ENCODE results near the gene SFMBT1.

The SFMBT1 gene

GRCh38 chr3:53045518-53046170 lies at the start of gene SFMBT1:
TSS of gene SFMBT1 (minus strand) at chr3:53046073. CDS start at chr3:52969128, 76,945 bp downstream.
- TF ChIP-seq EZH2 (IDR thresholded peaks at IDR 0.05; ENCODE audit: borderline replicate concordance, low read depth, low read length, severe bottlenecking) (no peak), CTCF (IDR thresholded peaks at IDR 0.05; ENCODE audit: borderline replicate concordance, extremely low read depth, low read length, poor library complexity, severe bottlenecking) (no peak)
- H3K4me1 ChIP-seq (ENCODE audit: insufficient read depth, low read length), result peaks cover 36% of the 10 kb centered on the region

GRCh38 chr3:53092942-53093341 lies 47.1 kb upstream of the SFMBT1 start:
- H3K79me2 ChIP-seq (ENCODE audit: insufficient read depth, low read length), result no peaks in the 10 kb centered on the region
- no peaks in the 10 kb centered on the region for H3K4me1 ChIP-seq (ENCODE audit: insufficient read depth, low read length)
- no peak for DNase-seq
- no peak for ATAC-seq (ENCODE audit: insufficient read depth, low read depth)
- H3K4me3 ChIP-seq (ENCODE audit: low read depth in 1 of 2, low read length in 2 of 2), result no peak overlapping the region
- no peak overlapping the region for H3K9ac ChIP-seq (ENCODE audit: low read depth, low read length)
- H3K36me3 ChIP-seq (ENCODE audit: insufficient read depth, low read length), result peaks cover 66% of the 10 kb centered on the region
- no peaks in the 10 kb centered on the region for H3K9me3 ChIP-seq (ENCODE audit: insufficient read depth, low read length, severe bottlenecking)
- TF ChIP-seq CTCF (IDR thresholded peaks at IDR 0.05; ENCODE audit: borderline replicate concordance, extremely low read depth, low read length, poor library complexity, severe bottlenecking) (no peak), EZH2 (IDR thresholded peaks at IDR 0.05; ENCODE audit: borderline replicate concordance, low read depth, low read length, severe bottlenecking) (no peak)
- no peak overlapping the region for H3K4me2 ChIP-seq (ENCODE audit: insufficient read depth, low read length)
- H3K27me3 ChIP-seq (ENCODE audit: insufficient read depth, low read length, poor library complexity), result no peaks in the 10 kb centered on the region
- H2AFZ ChIP-seq (ENCODE audit: low read depth, low read length), result no peak overlapping the region
- H3K27ac ChIP-seq (ENCODE audit: low read length), result no peak overlapping the region
- H4K20me1 ChIP-seq (ENCODE audit: insufficient read depth, low read length), result peaks cover 5% of the 10 kb centered on the region

More at GRCh38 chr3:53045518-53046170, at the start of gene SFMBT1:
- Histone ChIP-seq H3K27ac (ENCODE audit: low read length) (peak within 1 kb of the TSS; percentile 95), H3K9ac (ENCODE audit: low read depth, low read length) (peak within 1 kb of the TSS; percentile 100), H3K9me3 (ENCODE audit: insufficient read depth, low read length, severe bottlenecking) (no peaks in the 10 kb centered on the region), H3K4me2 (ENCODE audit: insufficient read depth, low read length) (peak within 1 kb of the TSS; percentile 71), H3K4me3 (ENCODE audit: low read depth in 1 of 2, low read length in 2 of 2) (peak within 1 kb of the TSS; percentile 61 to 82; a peak in 3 of 4 replicates), H3K36me3 (ENCODE audit: insufficient read depth, low read length) (no peaks in the 10 kb centered on the region; the same call in 1 of the 2 replicates), H2AFZ (ENCODE audit: low read depth, low read length) (peak within 1 kb of the TSS; percentile 90), H3K27me3 (ENCODE audit: insufficient read depth, low read length, poor library complexity) (no peaks in the 10 kb centered on the region), H4K20me1 (ENCODE audit: insufficient read depth, low read length) (peaks cover 13% of the 10 kb centered on the region; the same call in 1 of the 2 replicates), H3K79me2 (ENCODE audit: insufficient read depth, low read length) (peaks cover 50% of the 10 kb centered on the region)
- DNase-seq (peak; percentile 82), ATAC-seq (ENCODE audit: insufficient read depth, low read depth) (peak; percentile 76)

GRCh38 chr3:53092216-53092615 lies 46.3 kb upstream of the SFMBT1 start:
- no peak overlapping the region for H3K27ac ChIP-seq (ENCODE audit: low read length)
- DNase-seq (no peak), ATAC-seq (ENCODE audit: insufficient read depth, low read depth) (no peak)
- no peak overlapping the region for H3K4me3 ChIP-seq (ENCODE audit: low read depth in 1 of 2, low read length in 2 of 2)
- H3K4me2 ChIP-seq (ENCODE audit: insufficient read depth, low read length), result no peak overlapping the region
- no peaks in the 10 kb centered on the region for H3K4me1 ChIP-seq (ENCODE audit: insufficient read depth, low read length)
- peaks cover 5% of the 10 kb centered on the region for H4K20me1 ChIP-seq (ENCODE audit: insufficient read depth, low read length)
- H3K79me2 ChIP-seq (ENCODE audit: insufficient read depth, low read length), result no peaks in the 10 kb centered on the region
- TF ChIP-seq EZH2 (IDR thresholded peaks at IDR 0.05; ENCODE audit: borderline replicate concordance, low read depth, low read length, severe bottlenecking) (no peak), CTCF (IDR thresholded peaks at IDR 0.05; ENCODE audit: borderline replicate concordance, extremely low read depth, low read length, poor library complexity, severe bottlenecking) (no peak)
- H3K9me3 ChIP-seq (ENCODE audit: insufficient read depth, low read length, severe bottlenecking), result no peaks in the 10 kb centered on the region
- H2AFZ ChIP-seq (ENCODE audit: low read depth, low read length), result no peak overlapping the region
- no peak overlapping the region for H3K9ac ChIP-seq (ENCODE audit: low read depth, low read length)
- H3K36me3 ChIP-seq (ENCODE audit: insufficient read depth, low read length), result peaks cover 61% of the 10 kb centered on the region
- no peaks in the 10 kb centered on the region for H3K27me3 ChIP-seq (ENCODE audit: insufficient read depth, low read length, poor library complexity)

All from DND-41 (cell line).